Astrocyte (in vitro differentiated cells and primary cell): ENCODE results near the gene CHGA. TPM values are rescaled to one million over a fixed set of nuclear protein-coding genes. Genes with fewer than 3 reads are reported as not detected.

Experiments used
- DNase-seq: peaks from one replicate; pipeline ENCODE4 v3.0.0-alpha.2; 2010; ENCODE audit warnings: low read depth
- FAIRE-seq: peaks from 2 replicates; lab custom pipeline; 2011; peaks lifted over from hg19 to GRCh38; lab: Jason Lieb, UNC
- H2AFZ ChIP-seq: 2 replicates; pipeline ENCODE4 v1.6.0; 2012; ENCODE audit warnings: low read depth, low read length, inconsistent platforms
- H3K27ac ChIP-seq: 2 replicates; pipeline ENCODE4 v1.5.1; 2011; ENCODE audit warnings: low read depth, low read length, inconsistent platforms
- H3K27me3 ChIP-seq: 2 replicates; pipeline ENCODE4 v1.6.0; 2011; ENCODE audit warnings: low read length, inconsistent platforms; ENCODE audit not compliant: insufficient read depth
- H3K36me3 ChIP-seq: 2 replicates; pipeline ENCODE4 v1.5.1; 2011; ENCODE audit warnings: low read length, inconsistent platforms; ENCODE audit not compliant: insufficient read depth
- H3K4me1 ChIP-seq: 2 replicates; pipeline ENCODE4 v1.5.1; 2011; ENCODE audit warnings: low read length, inconsistent platforms; ENCODE audit not compliant: insufficient read depth
- H3K4me2 ChIP-seq: 2 replicates; pipeline ENCODE4 v1.6.0; 2012; ENCODE audit warnings: low read length, inconsistent platforms
- H3K4me3 ChIP-seq: 2 replicates; pipeline ENCODE4 v1.5.1; 2011; ENCODE audit warnings: low read depth, mild to moderate bottlenecking, low read length, inconsistent platforms; ENCODE audit not compliant: insufficient read depth
- H3K79me2 ChIP-seq: 2 replicates; pipeline ENCODE4 v1.6.0; 2012; ENCODE audit warnings: mild to moderate bottlenecking, low read length, inconsistent platforms; ENCODE audit not compliant: insufficient read depth
- H3K9ac ChIP-seq: 2 replicates; pipeline ENCODE4 v1.6.0; 2012; ENCODE audit warnings: mild to moderate bottlenecking, low read length, inconsistent platforms
- H3K9me3 ChIP-seq: 2 replicates; pipeline ENCODE4 v1.5.1; 2012; ENCODE audit warnings: low read depth, mild to moderate bottlenecking, low read length, inconsistent platforms; ENCODE audit not compliant: insufficient read depth
- H4K20me1 ChIP-seq: 2 replicates; pipeline ENCODE4 v1.6.0; 2012; ENCODE audit warnings: low read length, inconsistent platforms; ENCODE audit not compliant: insufficient read depth
- H3K27ac Mint-ChIP-seq: one replicate; pipeline ENCODE4 v1.8.0; 2021; ENCODE audit warnings: mild to moderate bottlenecking, mixed read lengths; ENCODE audit not compliant: unreplicated experiment
- H3K27me3 Mint-ChIP-seq: one replicate; pipeline ENCODE4 v1.8.0; 2021; ENCODE audit warnings: low read depth, mixed read lengths; ENCODE audit not compliant: unreplicated experiment
- H3K36me3 Mint-ChIP-seq: one replicate; pipeline ENCODE4 v1.8.0; 2021; ENCODE audit warnings: low read depth, mixed read lengths; ENCODE audit not compliant: unreplicated experiment
- H3K4me1 Mint-ChIP-seq: one replicate; pipeline ENCODE4 v1.8.0; 2021; ENCODE audit warnings: low read depth, mixed read lengths; ENCODE audit not compliant: unreplicated experiment
- H3K4me3 Mint-ChIP-seq: one replicate; pipeline ENCODE4 v1.8.0; 2021; ENCODE audit warnings: mild to moderate bottlenecking, moderate library complexity, mixed read lengths; ENCODE audit not compliant: unreplicated experiment
- H3K9me3 Mint-ChIP-seq: one replicate; pipeline ENCODE4 v1.8.0; 2021; ENCODE audit warnings: mild to moderate bottlenecking, mixed read lengths; ENCODE audit not compliant: unreplicated experiment
- CTCF ChIP-seq: IDR thresholded peaks from 2 replicates; pipeline ENCODE4 v1.5.1; 2011; ENCODE audit warnings: low read depth, mild to moderate bottlenecking, inconsistent platforms, low read length, moderate library complexity; ENCODE audit not compliant: insufficient read depth
- EZH2 ChIP-seq: IDR thresholded peaks from 2 replicates; pipeline ENCODE4 v1.6.1; 2012; ENCODE audit warnings: mild to moderate bottlenecking, low read length, inconsistent platforms; ENCODE audit not compliant: insufficient read depth
- total RNA-seq: library from RNA; stranded (reverse); gene quantifications from 2 replicates; pipeline ENCODE4 v1.2.1, GENCODE V29; 2021

The CHGA gene
- total RNA-seq, 1 donor from 2014 or later: not detected

- FAIRE-seq (no peak), DNase-seq (no peak)
- Histone ChIP-seq H3K9ac (no peak overlapping the region), H3K4me3 (no peak overlapping the region), H3K4me1 (no peaks in the 10 kb centered on the region), H4K20me1 (no peaks in the 10 kb centered on the region), H2AFZ (no peak overlapping the region), H3K9me3 (no peaks in the 10 kb centered on the region), H3K36me3 (no peaks in the 10 kb centered on the region), H3K27me3 (peaks cover 17% of the 10 kb centered on the region), H3K4me2 (no peak overlapping the region), H3K27ac (no peak overlapping the region), H3K79me2 (no peaks in the 10 kb centered on the region)
- Mint-ChIP-seq H3K36me3 (no peaks in the 10 kb centered on the region), H3K9me3 (peaks cover 4% of the 10 kb centered on the region), H3K4me1 (no peaks in the 10 kb centered on the region), H3K4me3 (no peak overlapping the region), H3K27ac (no peak overlapping the region), H3K27me3 (peaks cover 48% of the 10 kb centered on the region)
- no peak for TF ChIP-seq CTCF
- no peak for TF ChIP-seq EZH2
Measured at GRCh38 chr14:92883066-92883465, 39.9 kb upstream of the CHGA start.

- H3K27me3 Mint-ChIP-seq: peaks cover 61% of the 10 kb centered on the region
Measured at GRCh38 chr14:92884410-92884809, 38.5 kb upstream of the CHGA start.

More at GRCh38 chr14:92884410-92884809, 38.5 kb upstream of the CHGA start:
- FAIRE-seq (no peak), DNase-seq (no peak)
- Histone ChIP-seq H3K9me3 (no peaks in the 10 kb centered on the region), H3K4me2 (no peak overlapping the region), H3K79me2 (no peaks in the 10 kb centered on the region), H3K36me3 (no peaks in the 10 kb centered on the region), H4K20me1 (no peaks in the 10 kb centered on the region), H3K9ac (no peak overlapping the region), H2AFZ (no peak overlapping the region), H3K4me3 (no peak overlapping the region), H3K27me3 (peaks cover 9% of the 10 kb centered on the region), H3K27ac (no peak overlapping the region), H3K4me1 (no peaks in the 10 kb centered on the region)
- H3K36me3 Mint-ChIP-seq: no peaks in the 10 kb centered on the region
- no peaks in the 10 kb centered on the region for H3K4me1 Mint-ChIP-seq
- H3K4me3 Mint-ChIP-seq: no peak overlapping the region
- peaks cover 16% of the 10 kb centered on the region for H3K9me3 Mint-ChIP-seq
- TF ChIP-seq EZH2 (no peak), CTCF (no peak)
- H3K27ac Mint-ChIP-seq: no peak overlapping the region
